Right lobe of liver (tissue), 6 donors: ENCODE measurements around the gene PIRT. TPM values are rescaled to one million over a fixed set of nuclear protein-coding genes. Genes with fewer than 3 reads are reported as not detected.
A peak's percentile ranks its signal among the peaks of the same experiment; 100 is the strongest.

Source experiments
- ATAC-seq, 4 donors: fragments of 200-7000 bp; cut with Tn5 transposase; one replicate each; pipeline ENCODE4 v1.9.1; 2020; ENCODE audit warnings: mild to moderate bottlenecking in 4 of 4, moderate library complexity in 4 of 4
- DNase-seq, 3 donors: peaks; one replicate each; pipeline ENCODE4 v3.0.0-alpha.2; 2020
- H3K27ac ChIP-seq, 3 donors: fragments of 200-600 bp; one replicate each; pipeline ENCODE4 v1.8.0; 2022
- H3K27me3 ChIP-seq, 2 donors: fragments of 200-600 bp; one replicate each; pipeline ENCODE4 v1.8.0; 2022
- H3K36me3 ChIP-seq, 4 donors: fragments of 200-600 bp; sonication (generic) in 1 of 4; one replicate each; pipeline versions ENCODE4 v1.5.1 to v1.8.0; 2017 to 2022; ENCODE audit warnings: control low read depth in 1 of 4
- H3K4me1 ChIP-seq, 4 donors: fragments of 200-600 bp; sonication (generic) in 1 of 4; one replicate each; pipeline versions ENCODE4 v1.5.1 to v1.8.0; 2017 to 2022; ENCODE audit warnings: control low read depth in 1 of 4
- H3K4me3 ChIP-seq, 3 donors: fragments of 200-600 bp; one replicate each; pipeline ENCODE4 v1.8.0; 2022
- H3K9me3 ChIP-seq, 4 donors: fragments of 200-600 bp; sonication (generic) in 1 of 4; one replicate each; pipeline versions ENCODE4 v1.5.1 to v1.8.0; 2017 to 2022; ENCODE audit warnings: control low read depth in 1 of 4
- CTCF ChIP-seq, 4 donors: fragments of 200-600 bp in 3 of 4; fragments of 450-650 bp in 1 of 4; IDR thresholded peaks; one replicate each; pipeline versions ENCODE4 v1.5.1 to v1.8.0; 2016 to 2022; ENCODE audit warnings: antibody characterized with exemption in 4 of 4, mild to moderate bottlenecking in 2 of 4
- POLR2A ChIP-seq: fragments of 450-650 bp; IDR thresholded peaks from one replicate; pipeline ENCODE4 v1.6.1; 2017; ENCODE audit warnings: antibody characterized with exemption, mild to moderate bottlenecking
- WGBS: methylation state at CpG from one replicate; pipeline ENCODE4 v1.1.6; 2018; ENCODE audit warnings: low coverage, low lambda C conversion rate; ENCODE audit not compliant: insufficient coverage; ENCODE audit errors: missing lambda C conversion rate; 5-methylcytosine and 5-hydroxymethylcytosine counted together
- intact Hi-C, 2 donors: fragments of 100-400 bp; cut with DNase I; formaldehyde crosslinking; loops; one replicate each; pipeline versions ENCODE4 v1.11.2 to v1.14.1; 2022
- total RNA-seq, 6 experiments: library from RNA; depleted of rRNA in 2 of 6; stranded (reverse); fragments of >200 nt in 2 of 6; fragmentation: NEBNext Ultra II Directional in 3 of 6; extraction: Animal tissue kit (Norgen Biotek cat#: 25700) in 3 of 6; gene quantifications; one replicate each; pipeline versions ENCODE4 v1.1.0 to v1.2.4, GENCODE V29; 2016 to 2023
- donor health status: DM: no; HTN: yes; CAD: no.
- donor health status: DM: no; HTN: no; CAD: no.
- donor health status: DM: no; HTN: no; CAD: no.
- donor health status: DM: no; HTN: yes; CAD: no.
- donor health status: DM: no; HTN: yes; CAD: no.

The PIRT gene
- total RNA-seq, 6 experiments from 2014 or later, result not detected

GRCh38 chr17:10779609-10780008 is 58.3 kb downstream of the PIRT start:
- H3K27ac ChIP-seq, result no peak overlapping the region
- H3K4me3 ChIP-seq, result no peak overlapping the region
- TF ChIP-seq POLR2A, result no peak
- no peak for TF ChIP-seq CTCF (IDR thresholded peaks at IDR 0.05)
- no peaks in the 10 kb centered on the region for H3K36me3 ChIP-seq
- DNase-seq (no peak), ATAC-seq (no peak)
- 69% methylated on average over 2 of the region's 2 CpGs for WGBS
- no peaks in the 10 kb centered on the region for H3K9me3 ChIP-seq
- peaks cover 0 to 12% (median 0%) of the 10 kb centered on the region in 4 donors for H3K4me1 ChIP-seq
- no peaks in the 10 kb centered on the region for H3K27me3 ChIP-seq
- intact Hi-C loops, result no loop called here

GRCh38 chr17:10777890-10778289 is 60.0 kb downstream of the PIRT start:
- H3K27me3 ChIP-seq, result no peaks in the 10 kb centered on the region
- no peak overlapping the region for H3K27ac ChIP-seq
- intact Hi-C loops, result no loop called here
- no peaks in the 10 kb centered on the region for H3K36me3 ChIP-seq
- no peak overlapping the region for H3K4me3 ChIP-seq
- TF ChIP-seq POLR2A, result no peak
- TF ChIP-seq CTCF (IDR thresholded peaks at IDR 0.05), result no peak
- no peaks in the 10 kb centered on the region for H3K9me3 ChIP-seq
- no peak for DNase-seq
- peaks cover 0 to 12% (median 0%) of the 10 kb centered on the region in 4 donors for H3K4me1 ChIP-seq
- ATAC-seq, result peak in 1 of 4 donors; percentile 66
- WGBS, result 69% methylated on average over 4 of the region's 6 CpGs

- DNase-seq, result no peak
- no peak overlapping the region for H3K4me3 ChIP-seq
- H3K9me3 ChIP-seq, result no peaks in the 10 kb centered on the region
- 79% methylated on average over 11 of the region's 11 CpGs for WGBS
- no peaks in the 10 kb centered on the region for H3K36me3 ChIP-seq
- H3K4me1 ChIP-seq, result peaks cover 0 to 12% (median 0%) of the 10 kb centered on the region in 4 donors
- H3K27me3 ChIP-seq, result no peaks in the 10 kb centered on the region
- no peak overlapping the region for H3K27ac ChIP-seq
- peak in 1 of 4 donors; percentile 56 for ATAC-seq
- intact Hi-C loops, result no loop called here
- TF ChIP-seq POLR2A (no peak), CTCF (IDR thresholded peaks at IDR 0.05) (no peak)
Observed at GRCh38 chr17:10777131-10777807, 60.6 kb downstream of the PIRT start.

GRCh38 chr17:10776381-10776780 is 61.5 kb downstream of the PIRT start:
- TF ChIP-seq POLR2A (no peak), CTCF (IDR thresholded peaks at IDR 0.05) (no peak)
- DNase-seq, result no peak
- 27% methylated on average over 2 of the region's 2 CpGs for WGBS
- H3K9me3 ChIP-seq, result no peaks in the 10 kb centered on the region
- H3K27me3 ChIP-seq, result no peaks in the 10 kb centered on the region
- ATAC-seq, result peak in 2 of 4 donors; percentile 21 to 31
- H3K27ac ChIP-seq, result no peak overlapping the region
- H3K4me1 ChIP-seq, result peaks cover 0 to 12% (median 0%) of the 10 kb centered on the region in 4 donors
- no peak overlapping the region for H3K4me3 ChIP-seq
- no peaks in the 10 kb centered on the region for H3K36me3 ChIP-seq
- intact Hi-C loops, result no loop called here
